Left forelimb (tissue), 1 donor: Measurements from ENCODE around the gene MBD6.
"Not testable (repeated sequence)": the region's sequence is repeated elsewhere in the genome, so short reads cannot be mapped to it uniquely, and the experiment has no call there.

ENCODE experiments used
- DNase-seq: peaks from one replicate; pipeline ENCODE4 v3.0.0-alpha.2; 2018; ENCODE audit warnings: low spot score

MBD6 gene

GRCh38 chr12:57488402-57489156, 34.0 kb upstream of the MBD6 start:
- DNase-seq = no peak

GRCh38 chr12:57489157-57489641, 33.4 kb upstream of the MBD6 start:
- no peak for DNase-seq

GRCh38 chr12:57490126-57490525, 32.5 kb upstream of the MBD6 start:
- no peak for DNase-seq

- DNase-seq = no peak
Observed at GRCh38 chr12:57491393-57492280, 31.0 kb upstream of the MBD6 start.

- not testable (repeated sequence) for DNase-seq
Observed at GRCh38 chr12:57495051-57495701, 27.4 kb upstream of the MBD6 start.

- no peak for DNase-seq
Observed at GRCh38 chr12:57496822-57497221, 25.8 kb upstream of the MBD6 start.

GRCh38 chr12:57497223-57498131, 25.1 kb upstream of the MBD6 start:
- DNase-seq = no peak

- no peak for DNase-seq
Observed at GRCh38 chr12:57498132-57498502, 24.5 kb upstream of the MBD6 start.

GRCh38 chr12:57498571-57498970, 24.1 kb upstream of the MBD6 start:
- no peak for DNase-seq

- DNase-seq = no peak
Observed at GRCh38 chr12:57500213-57500612, 22.4 kb upstream of the MBD6 start.

GRCh38 chr12:57502311-57502969, 20.2 kb upstream of the MBD6 start:
- DNase-seq = not testable (repeated sequence)

- not testable (repeated sequence) for DNase-seq
Observed at GRCh38 chr12:57506541-57506940, 16.1 kb upstream of the MBD6 start.

GRCh38 chr12:57507796-57508195, 14.8 kb upstream of the MBD6 start:
- DNase-seq = not testable (repeated sequence)

- DNase-seq = no peak
Observed at GRCh38 chr12:57511161-57511560, 11.5 kb upstream of the MBD6 start.

- DNase-seq = no peak
Observed at GRCh38 chr12:57511588-57512325, 10.9 kb upstream of the MBD6 start.

- no peak for DNase-seq
Observed at GRCh38 chr12:57512665-57513064, 10.0 kb upstream of the MBD6 start.

- DNase-seq = no peak
Observed at GRCh38 chr12:57513266-57513665, 9.4 kb upstream of the MBD6 start.

- not testable (repeated sequence) for DNase-seq
Observed at GRCh38 chr12:57513677-57514076, 8.9 kb upstream of the MBD6 start.

GRCh38 chr12:57514246-57514645, 8.4 kb upstream of the MBD6 start:
- DNase-seq = not testable (repeated sequence)
